Measurements from ENCODE around the gene ELF5. TPM values are rescaled to one million over a fixed set of nuclear protein-coding genes. Genes with fewer than 3 reads are reported as not detected.

Gene ELF5
- total RNA-seq, 1 experiment from 2014 or later = not detected

DNA sequence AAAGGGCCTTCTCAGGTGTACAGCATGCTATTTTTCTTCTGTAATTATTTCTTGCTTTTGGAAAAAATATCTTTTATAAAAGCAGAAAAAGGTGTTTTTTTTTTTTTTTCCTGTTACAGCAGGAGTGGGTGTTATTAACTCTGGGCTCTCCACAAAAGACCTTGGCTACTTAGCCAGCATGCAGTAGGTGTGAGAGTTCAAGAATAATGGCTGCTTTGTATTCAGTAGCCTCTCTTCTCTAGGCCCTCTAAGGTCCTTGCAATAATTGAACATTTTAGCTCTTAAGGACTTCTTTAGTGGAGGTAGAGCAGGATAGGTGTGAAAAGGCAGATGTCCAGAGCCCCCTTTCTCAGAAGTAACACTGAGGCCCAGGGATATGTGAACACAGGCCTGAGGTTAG is 3.4 kb downstream of the ELF5 start:
- Histone ChIP-seq H3K36me3 (no peaks in the 10 kb centered on the region), H3K27me3 (no peaks in the 10 kb centered on the region), H3K4me1 (no peaks in the 10 kb centered on the region), H3K27ac (no peak overlapping the region), H3K9me3 (replicated peaks) (no peaks in the 10 kb centered on the region), H3K4me3 (no peak overlapping the region)
- DNase-seq = no peak

DNA sequence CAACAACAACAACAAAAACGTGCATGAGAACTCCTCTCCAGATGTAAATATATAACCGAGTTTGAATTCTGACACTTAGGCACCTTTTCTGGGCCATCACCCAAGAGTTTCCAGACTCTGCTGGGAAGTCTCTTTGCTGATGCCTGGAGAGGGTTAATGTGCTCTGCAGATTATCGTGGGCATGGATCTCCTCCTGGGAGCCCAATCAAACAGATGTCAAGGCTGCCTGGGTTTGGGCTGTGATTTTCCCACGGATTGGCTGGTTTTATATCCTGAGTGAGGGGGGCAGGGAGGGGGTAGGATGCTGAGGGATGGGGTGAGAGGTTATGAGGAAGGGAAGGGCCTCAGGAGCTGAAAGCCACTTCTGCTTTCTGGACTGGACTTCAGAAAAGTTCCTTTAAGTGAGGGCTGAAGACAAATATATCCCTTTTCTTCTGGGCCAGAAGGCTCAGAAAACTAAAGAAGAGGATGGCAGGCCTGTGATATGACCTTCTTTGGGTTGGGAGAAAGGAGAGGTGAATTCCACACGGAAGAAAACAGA is 4.2 kb downstream of the ELF5 start:
- H3K4me1 ChIP-seq = no peaks in the 10 kb centered on the region
- H3K9me3 ChIP-seq (replicated peaks) = no peaks in the 10 kb centered on the region
- DNase-seq = no peak
- no peaks in the 10 kb centered on the region for H3K27me3 ChIP-seq
- H3K27ac ChIP-seq = no peak overlapping the region
- H3K4me3 ChIP-seq = no peak overlapping the region
- no peaks in the 10 kb centered on the region for H3K36me3 ChIP-seq

DNA sequence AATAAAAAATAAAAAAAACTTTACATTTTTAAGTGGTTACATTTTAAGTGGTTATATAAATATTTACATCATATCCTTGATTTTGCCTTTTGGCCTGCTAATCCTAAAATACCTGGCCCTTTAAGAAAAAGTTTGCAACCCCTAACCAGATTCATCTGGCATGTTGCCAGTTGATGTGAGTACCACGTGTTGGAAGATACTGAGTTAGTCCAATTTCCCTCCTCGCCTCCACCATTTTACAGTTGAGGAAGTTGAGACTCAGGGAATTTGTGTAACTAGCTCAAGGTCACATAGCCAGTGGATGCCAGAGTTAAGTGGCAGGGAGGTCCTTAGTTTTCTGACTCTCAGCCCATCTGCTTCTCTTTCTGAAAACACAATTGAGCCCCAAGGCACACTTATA is 5.1 kb downstream of the ELF5 start:
- peak in 1 of 2 experiments; percentile 15 for DNase-seq
- Histone ChIP-seq H3K27ac (no peak overlapping the region), H3K4me1 (no peaks in the 10 kb centered on the region), H3K4me3 (no peak overlapping the region), H3K9me3 (replicated peaks) (no peaks in the 10 kb centered on the region), H3K27me3 (no peaks in the 10 kb centered on the region), H3K36me3 (no peaks in the 10 kb centered on the region)

DNA sequence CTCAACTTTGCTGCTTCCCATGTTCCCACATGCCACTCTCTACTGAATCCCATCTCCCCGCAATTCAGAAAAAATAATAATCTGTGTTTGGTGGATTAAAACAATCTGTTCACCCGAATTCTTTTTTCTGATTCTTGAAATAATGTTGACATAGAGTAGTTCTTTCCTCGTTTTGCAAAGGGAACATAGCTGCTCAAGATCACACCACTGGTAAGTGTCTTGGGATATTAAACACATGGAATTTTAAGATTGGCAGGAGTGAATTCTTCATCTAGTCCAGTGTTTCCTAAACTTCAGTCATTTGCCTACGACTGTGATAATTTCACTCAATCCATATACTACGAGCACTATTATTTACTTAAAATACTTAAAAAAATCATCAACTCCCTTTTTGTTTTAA is 6.0 kb downstream of the ELF5 start:
- H3K4me1 ChIP-seq = no peaks in the 10 kb centered on the region
- DNase-seq = no peak
- no peaks in the 10 kb centered on the region for H3K36me3 ChIP-seq
- no peak overlapping the region for H3K27ac ChIP-seq
- no peaks in the 10 kb centered on the region for H3K9me3 ChIP-seq (replicated peaks)
- no peaks in the 10 kb centered on the region for H3K27me3 ChIP-seq
- no peak overlapping the region for H3K4me3 ChIP-seq

DNA sequence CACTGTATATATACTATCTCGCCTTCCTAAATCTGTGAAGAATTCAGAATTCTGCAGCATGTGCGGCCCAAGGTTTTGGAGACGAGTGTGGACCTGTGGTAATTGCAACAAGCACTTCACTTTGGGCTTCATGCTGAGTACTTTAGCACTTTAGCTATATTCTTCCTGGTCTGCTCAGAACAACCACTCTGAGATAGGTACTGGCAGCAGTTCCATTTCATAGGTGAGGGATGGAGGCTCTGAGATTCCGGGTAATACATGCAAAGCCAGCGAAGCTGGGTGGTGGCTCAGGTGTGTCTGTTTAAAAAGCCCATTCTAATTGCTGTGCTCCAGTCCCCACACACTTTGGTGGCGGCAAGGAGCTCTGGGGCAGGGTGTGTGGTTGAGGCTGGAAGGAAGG is 6.4 kb downstream of the ELF5 start:
- H3K36me3 ChIP-seq = no peaks in the 10 kb centered on the region
- H3K4me1 ChIP-seq = no peaks in the 10 kb centered on the region
- H3K27ac ChIP-seq = no peak overlapping the region
- no peaks in the 10 kb centered on the region for H3K9me3 ChIP-seq (replicated peaks)
- H3K4me3 ChIP-seq = no peak overlapping the region
- H3K27me3 ChIP-seq = no peaks in the 10 kb centered on the region
- no peak for DNase-seq

DNA sequence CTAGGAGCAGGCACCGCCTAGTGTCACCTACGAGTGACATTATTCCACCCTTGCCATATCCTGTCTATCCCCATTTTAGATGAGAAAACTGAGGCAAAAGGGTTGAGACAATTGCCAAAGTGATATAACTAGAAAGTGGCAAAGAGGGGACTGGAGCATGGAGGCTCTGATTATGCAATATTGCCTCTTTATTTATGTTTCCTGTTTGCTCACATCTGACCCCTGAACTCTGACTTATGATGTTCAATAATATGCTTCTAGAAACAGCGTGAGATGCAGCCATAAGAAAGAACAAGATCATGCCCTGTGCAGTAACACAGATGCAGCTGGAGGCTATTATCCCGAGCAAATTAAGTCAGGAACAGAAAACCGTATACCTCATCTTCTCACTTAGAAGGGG is 7.7 kb downstream of the ELF5 start:
- Histone ChIP-seq H3K36me3 (no peaks in the 10 kb centered on the region), H3K4me3 (no peak overlapping the region), H3K27me3 (no peaks in the 10 kb centered on the region), H3K9me3 (replicated peaks) (no peaks in the 10 kb centered on the region), H3K4me1 (no peaks in the 10 kb centered on the region), H3K27ac (no peak overlapping the region)
- DNase-seq = no peak

DNA sequence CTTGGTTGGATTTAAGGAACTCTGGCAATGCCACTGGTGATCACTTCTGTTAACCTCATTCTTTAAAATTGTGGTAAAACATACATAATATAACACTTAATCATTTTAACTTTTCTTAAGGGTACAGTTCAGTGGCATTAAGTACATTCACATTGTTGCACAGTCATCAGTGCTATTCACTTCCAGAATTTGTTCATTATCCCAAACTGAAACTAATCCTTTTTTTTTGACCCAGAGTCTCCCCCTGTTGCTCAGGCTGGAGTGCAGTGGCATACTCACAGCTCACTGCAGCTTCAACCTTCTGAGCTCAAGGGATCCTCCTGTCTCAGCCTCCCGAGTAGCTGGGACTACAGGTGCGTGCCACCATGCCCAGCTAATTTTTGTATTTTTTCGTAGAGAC is 10.6 kb downstream of the ELF5 start:
- Histone ChIP-seq H3K9me3 (replicated peaks) (no peaks in the 10 kb centered on the region), H3K36me3 (no peaks in the 10 kb centered on the region), H3K27me3 (no peaks in the 10 kb centered on the region), H3K4me3 (no peak overlapping the region), H3K27ac (no peak overlapping the region), H3K4me1 (no peaks in the 10 kb centered on the region)
- no peak for DNase-seq

DNA sequence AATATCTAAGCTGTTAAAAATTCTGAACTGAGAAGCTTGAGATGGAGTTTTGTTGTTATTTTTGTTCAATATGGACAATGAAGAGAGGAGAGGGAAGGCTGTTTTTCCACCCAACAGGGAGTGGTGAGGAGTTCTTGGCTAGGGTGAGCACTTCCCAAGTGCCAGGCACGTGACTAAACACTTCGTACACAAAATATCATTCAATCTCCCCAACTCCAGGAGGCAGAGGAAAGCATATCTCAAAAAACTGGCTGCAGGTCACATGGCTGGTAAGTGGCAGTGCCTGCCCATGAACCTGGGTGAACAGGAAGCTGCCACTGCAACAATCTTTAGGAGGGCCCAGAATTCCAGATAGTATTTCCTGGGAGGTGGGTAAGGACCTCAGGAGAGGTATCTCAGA is 11.6 kb downstream of the ELF5 start:
- Histone ChIP-seq H3K4me3 (no peak overlapping the region), H3K27ac (no peak overlapping the region), H3K4me1 (no peaks in the 10 kb centered on the region), H3K36me3 (no peaks in the 10 kb centered on the region), H3K27me3 (0 out of 2 replicates have a peak, but pooled peaks cover under 1% of the 10 kb centered on the region), H3K9me3 (replicated peaks) (no peaks in the 10 kb centered on the region)
- no peak for DNase-seq

DNA sequence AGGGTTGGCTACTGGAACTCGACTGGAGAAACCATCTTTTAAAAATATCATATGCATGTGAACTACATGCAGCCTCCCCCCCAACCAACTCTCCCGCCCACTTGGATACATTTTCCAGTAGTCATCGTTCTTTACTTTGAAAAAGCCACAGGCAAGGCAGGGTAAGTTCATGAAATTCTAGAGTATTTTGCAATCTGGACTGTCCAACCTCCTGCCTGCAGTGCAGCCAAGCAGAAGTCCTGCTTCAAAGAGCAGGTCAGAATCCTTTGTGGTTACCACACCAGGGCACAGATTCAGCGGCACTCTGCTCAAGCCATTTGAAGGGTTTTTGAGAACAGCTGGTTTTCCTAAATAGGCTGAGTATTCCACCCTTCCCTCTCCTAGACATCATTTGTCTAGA is 12.1 kb downstream of the ELF5 start:
- H3K36me3 ChIP-seq = no peaks in the 10 kb centered on the region
- H3K27ac ChIP-seq = no peak overlapping the region
- no peaks in the 10 kb centered on the region for H3K9me3 ChIP-seq (replicated peaks)
- H3K4me1 ChIP-seq = no peaks in the 10 kb centered on the region
- peak; percentile 20 to 41 for DNase-seq
- no peak overlapping the region for H3K4me3 ChIP-seq
- H3K27me3 ChIP-seq = peaks cover 5% of the 10 kb centered on the region; the same call in 1 of the 2 replicates

DNA sequence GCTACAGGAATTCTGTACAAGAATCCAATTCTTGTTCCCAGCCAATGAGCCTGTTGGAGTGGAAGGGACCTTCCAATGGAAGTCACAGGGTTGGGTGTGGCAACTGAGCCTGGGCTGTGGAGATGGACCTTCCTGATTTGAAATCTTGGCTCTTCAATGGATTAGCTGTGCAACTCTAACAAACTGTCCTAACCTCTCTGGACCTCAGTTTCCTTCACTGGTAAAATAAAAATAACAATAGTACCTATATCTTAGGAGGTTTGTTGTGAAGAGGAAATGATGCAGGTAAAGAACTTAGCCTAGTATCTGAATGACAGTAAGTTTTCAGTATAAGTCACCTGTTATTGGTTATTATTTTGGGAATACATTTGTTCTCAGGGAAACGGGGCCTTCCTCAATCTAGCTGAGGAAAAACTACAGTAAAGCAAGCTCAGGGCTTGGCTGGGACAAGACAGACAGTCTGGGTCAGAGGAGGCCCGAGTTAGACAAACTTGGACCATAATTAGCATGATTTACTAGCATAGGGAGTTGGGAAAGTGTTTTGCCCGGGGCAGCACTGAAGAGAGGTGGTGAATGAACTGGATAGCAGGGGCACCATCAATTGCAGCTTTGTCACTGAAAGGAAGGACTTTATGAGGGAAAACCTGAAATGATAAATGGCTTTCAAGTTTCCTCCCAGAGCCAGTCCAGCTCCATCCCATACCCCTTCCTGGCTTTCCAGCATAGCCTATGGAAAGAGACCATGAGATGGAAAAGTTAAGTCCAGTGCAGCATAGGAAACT is 13.7 kb downstream of the ELF5 start:
- Histone ChIP-seq H3K4me1 (no peaks in the 10 kb centered on the region), H3K27ac (no peak overlapping the region), H3K4me3 (no peak overlapping the region), H3K27me3 (peaks cover 18% of the 10 kb centered on the region), H3K9me3 (replicated peaks) (no peaks in the 10 kb centered on the region), H3K36me3 (no peaks in the 10 kb centered on the region)
- no peak for DNase-seq

DNA sequence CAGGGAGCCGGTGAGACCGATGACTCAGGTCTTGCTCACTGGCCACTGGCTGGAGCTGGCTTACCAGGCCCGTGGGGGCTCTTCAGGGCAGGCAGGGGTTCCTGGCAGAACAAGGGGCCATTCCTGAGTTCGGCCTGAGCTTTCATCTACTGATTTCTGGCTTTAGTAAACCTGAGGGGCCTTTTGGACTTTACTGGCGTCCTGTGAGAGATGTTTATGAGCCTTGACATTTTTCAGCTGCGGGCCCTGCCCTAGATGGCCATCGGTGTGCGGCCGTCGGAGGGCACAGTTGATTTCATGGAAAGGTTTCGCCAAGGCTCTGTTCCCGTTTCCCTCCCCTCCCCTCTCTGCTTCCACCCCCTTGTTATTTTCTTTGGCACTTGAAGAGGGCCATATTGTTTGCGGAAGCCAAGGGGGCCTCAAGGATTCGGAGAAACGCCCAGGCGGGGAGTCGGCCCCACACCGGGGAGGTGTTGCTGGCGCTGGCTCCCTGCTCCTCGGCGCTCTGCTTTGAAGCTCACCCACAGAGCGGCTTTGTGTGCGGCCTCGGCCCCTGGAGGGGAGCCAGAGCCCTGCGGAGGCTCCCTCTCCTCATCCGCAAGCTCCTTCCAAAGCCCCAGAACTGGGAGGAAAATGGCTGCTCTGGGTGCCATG is 17.7 kb downstream of the ELF5 start:
- Histone ChIP-seq H3K27me3 (peaks cover 20% of the 10 kb centered on the region), H3K4me1 (no peaks in the 10 kb centered on the region), H3K36me3 (no peaks in the 10 kb centered on the region), H3K27ac (no peak overlapping the region), H3K4me3 (peak overlapping the region; percentile 42), H3K9me3 (replicated peaks) (no peaks in the 10 kb centered on the region)
- DNase-seq = peak; percentile 30 to 34

DNA sequence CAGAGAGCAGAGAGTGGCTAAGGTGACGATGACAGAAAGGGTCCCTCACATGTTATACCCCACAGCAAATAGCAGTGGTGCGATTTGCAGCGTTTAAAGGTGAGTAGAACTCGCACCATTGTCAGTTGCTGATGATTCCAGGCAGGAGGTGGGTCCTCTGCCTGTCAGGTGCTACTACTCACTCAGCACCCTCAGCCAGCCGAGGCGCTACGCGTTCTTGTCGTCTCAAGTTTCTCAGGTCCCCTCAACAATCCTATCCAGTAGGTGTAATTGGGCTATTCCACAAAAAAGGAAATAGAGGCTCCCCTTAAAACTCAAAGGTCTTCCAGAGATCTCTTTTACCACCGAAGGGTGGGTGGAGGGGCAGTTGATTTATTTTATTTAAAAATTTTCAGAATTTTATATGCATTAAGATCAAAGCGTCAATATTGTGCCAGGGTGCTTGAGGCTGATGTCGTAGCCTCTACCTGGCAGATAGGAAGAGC is 18.3 kb downstream of the ELF5 start:
- no peak for DNase-seq
- Histone ChIP-seq H3K4me3 (no peak overlapping the region; the same call in 1 of the 2 replicates), H3K4me1 (no peaks in the 10 kb centered on the region), H3K36me3 (no peaks in the 10 kb centered on the region), H3K9me3 (replicated peaks) (no peaks in the 10 kb centered on the region), H3K27ac (no peak overlapping the region), H3K27me3 (peaks cover 20% of the 10 kb centered on the region)

DNA sequence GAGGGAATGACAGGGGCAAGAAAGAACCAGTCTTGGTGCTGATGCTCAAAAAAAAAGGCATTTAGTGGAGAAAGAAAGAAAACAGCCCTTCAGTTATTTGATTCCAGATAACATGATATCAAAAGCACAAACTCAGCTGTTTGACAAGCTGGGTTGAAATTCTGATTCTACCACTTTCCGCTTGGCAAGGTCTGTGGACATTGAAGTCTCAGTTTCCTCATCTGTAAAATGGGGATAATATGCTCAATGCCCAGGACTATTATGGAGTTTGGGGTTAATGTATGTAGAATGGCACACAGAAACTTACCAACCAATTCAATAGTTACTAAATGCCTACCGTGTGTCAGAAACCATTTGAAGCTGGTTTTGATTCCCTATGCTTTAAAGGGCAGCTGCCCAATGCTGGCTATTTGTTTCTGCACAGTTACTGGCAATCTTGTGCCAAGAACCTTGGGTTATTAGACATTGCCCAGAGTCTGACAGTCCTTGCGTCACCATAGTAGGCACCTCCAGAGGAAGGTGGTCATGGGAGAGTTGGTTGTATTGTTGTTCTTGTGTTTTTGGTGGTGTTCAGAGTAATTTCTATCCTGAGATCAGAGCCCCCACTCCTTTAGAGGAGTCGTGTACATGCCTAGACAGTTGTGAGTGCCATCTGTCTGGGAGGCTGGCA is 19.5 kb downstream of the ELF5 start:
- H3K27me3 ChIP-seq = peaks cover 20% of the 10 kb centered on the region
- DNase-seq = no peak

DNA sequence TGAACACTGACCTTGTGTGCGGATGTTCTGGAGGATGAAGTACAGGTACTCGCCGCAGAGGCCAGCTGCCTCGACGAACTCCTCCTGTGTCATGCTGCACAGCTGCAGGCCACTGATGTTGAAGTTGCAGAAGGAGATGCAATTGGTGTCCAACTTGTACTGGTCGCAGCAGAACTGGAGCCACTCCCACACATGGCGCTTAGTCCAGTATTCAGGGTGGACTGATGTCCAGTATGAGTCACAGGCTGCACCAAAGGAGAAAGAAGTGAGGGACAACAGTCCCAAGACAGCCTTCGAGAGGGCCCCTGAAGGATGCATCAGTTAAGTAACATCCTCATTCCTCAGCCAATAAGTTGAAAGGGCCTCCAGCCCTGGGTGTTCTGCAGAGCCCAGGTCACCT is 20.1 kb downstream of the ELF5 start:
- Histone ChIP-seq H3K4me1 (no peaks in the 10 kb centered on the region), H3K9me3 (replicated peaks) (no peaks in the 10 kb centered on the region), H3K27me3 (peaks cover 20% of the 10 kb centered on the region), H3K36me3 (no peaks in the 10 kb centered on the region), H3K4me3 (no peak overlapping the region), H3K27ac (no peak overlapping the region)
- no peak for DNase-seq

More for the DNA sequence above, 19.5 kb downstream of the ELF5 start:
- H3K4me1 ChIP-seq = no peaks in the 10 kb centered on the region
- H3K36me3 ChIP-seq = no peaks in the 10 kb centered on the region
- no peak overlapping the region for H3K27ac ChIP-seq
- no peak overlapping the region for H3K4me3 ChIP-seq
- H3K9me3 ChIP-seq (replicated peaks) = no peaks in the 10 kb centered on the region

Measured in SJCRH30 (cell line).